Body of pancreas (tissue), 4 donors: Measurements from ENCODE around the gene RIPOR2. TPM values are rescaled to one million over a fixed set of nuclear protein-coding genes. Genes with fewer than 3 reads are reported as not detected.
A peak's percentile ranks its signal among the peaks of the same experiment; 100 is the strongest.

Experiments used
- ATAC-seq: fragments of 150-250 bp; one replicate; pipeline ENCODE4 v1.9.1; 2016
- DNase-seq, 4 donors: peaks; one replicate each; pipeline ENCODE4 v3.0.0-alpha.2; 2019
- H3K27ac ChIP-seq, 4 donors: fragments of 200-600 bp; sonication (generic); 1 replicate in 3 of 4; 2 replicates in 1 of 4; pipeline versions ENCODE4 v1.5.1 to v1.6.1; 2016 to 2019; ENCODE audit warnings: mild to moderate bottlenecking in 1 of 4, mixed read lengths in 1 of 4, moderate library complexity in 1 of 4
- H3K27me3 ChIP-seq, 2 donors: fragments of 200-600 bp; sonication (generic); one replicate each; pipeline ENCODE4 v1.6.0; 2016; ENCODE audit warnings: mild to moderate bottlenecking in 1 of 2
- H3K36me3 ChIP-seq, 2 donors: fragments of 200-600 bp; sonication (generic); replicated peaks in 1 of 2; 2 replicates each; pipeline ENCODE4 v1.5.1; 2016; ENCODE audit warnings: low read depth in 2 of 2; ENCODE audit not compliant: insufficient read depth in 1 of 2
- H3K4me1 ChIP-seq: fragments of 200-600 bp; sonication (generic); one replicate; pipeline ENCODE4 v1.6.0; 2016
- H3K4me3 ChIP-seq, 2 donors: fragments of 200-600 bp; sonication (generic); 1 replicate in 1 of 2; 2 replicates in 1 of 2; pipeline ENCODE4 v1.5.1; 2016 to 2019
- H3K9me3 ChIP-seq, 3 donors: fragments of 200-600 bp; sonication (generic); 1 replicate in 2 of 3; 2 replicates in 1 of 3; pipeline ENCODE4 v1.5.1; 2016
- POLR2A ChIP-seq, 3 donors: fragments of 450-650 bp; IDR thresholded peaks; one replicate each; pipeline ENCODE4 v1.6.1; 2016; ENCODE audit warnings: antibody characterized with exemption in 3 of 3, mild to moderate bottlenecking in 2 of 3
- WGBS, 2 donors: methylation state at CpG; one replicate each; pipeline ENCODE4 v1.1.5; 2017; 5-methylcytosine and 5-hydroxymethylcytosine counted together
- intact Hi-C: fragments of 100-400 bp; cut with DNase I; formaldehyde crosslinking; loops from one replicate; pipeline ENCODE4 v1.15.1; 2023
- total RNA-seq, 2 donors: library from RNA; depleted of rRNA; stranded (reverse); fragments of >200 nt; gene quantifications; one replicate each; pipeline ENCODE4 v1.1.0, GENCODE V29; 2016
- TF ChIP-seq, protein P1 (sequence below), 7 experiments: fragments of 450-650 bp in 4 of 7; fragments of 200-600 bp in 3 of 7; sonication (generic) in 3 of 7; IDR thresholded peaks; one replicate each; pipeline ENCODE4 v1.5.1; 2016 to 2019; ENCODE audit warnings: antibody characterized with exemption in 7 of 7

Gene RIPOR2
- total RNA-seq, 2 donors from 2014 or later = 1.3 to 1.6 TPM

DNA sequence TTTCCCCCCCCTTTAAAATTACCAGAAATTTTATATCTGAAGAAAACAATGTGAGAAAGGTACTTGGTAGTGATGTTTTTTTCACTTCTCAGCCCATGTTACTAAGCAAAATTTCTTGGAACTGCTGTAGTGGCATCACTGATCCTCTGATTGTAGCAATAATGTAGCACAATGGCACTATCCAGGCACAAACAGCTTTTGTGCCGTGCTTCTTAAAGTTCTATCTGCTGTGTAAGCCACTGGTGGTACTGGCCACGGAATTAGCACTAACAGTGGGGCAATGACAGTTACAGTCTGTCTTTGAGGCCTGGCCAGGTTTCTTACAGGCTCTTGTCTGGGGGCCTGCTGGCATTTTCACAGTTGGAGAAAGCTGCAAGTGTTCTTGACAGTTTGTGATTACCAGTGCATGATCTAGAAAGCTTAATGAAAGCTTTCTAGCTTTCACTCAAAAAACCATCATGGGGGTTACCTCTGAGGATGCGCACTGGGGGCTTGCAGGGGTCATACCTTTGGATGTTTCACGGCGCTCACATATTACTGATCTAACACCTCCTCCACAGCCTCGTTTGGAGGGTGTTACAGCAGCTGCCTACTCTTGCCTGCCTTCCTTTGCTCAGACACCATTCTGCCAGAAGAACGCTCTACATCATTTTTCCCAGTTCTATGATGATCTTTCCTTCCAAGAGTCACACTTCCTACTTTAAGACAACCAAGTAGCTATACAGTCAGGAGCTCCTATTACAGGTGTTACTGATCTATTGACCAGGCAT is 78.7 kb downstream of the RIPOR2 start:
- no peak overlapping the region for H3K27ac ChIP-seq
- no peaks in the 10 kb centered on the region for H3K27me3 ChIP-seq
- no peaks in the 10 kb centered on the region for H3K36me3 ChIP-seq
- H3K4me1 ChIP-seq = peaks cover 15% of the 10 kb centered on the region
- TF ChIP-seq, protein P1, sequence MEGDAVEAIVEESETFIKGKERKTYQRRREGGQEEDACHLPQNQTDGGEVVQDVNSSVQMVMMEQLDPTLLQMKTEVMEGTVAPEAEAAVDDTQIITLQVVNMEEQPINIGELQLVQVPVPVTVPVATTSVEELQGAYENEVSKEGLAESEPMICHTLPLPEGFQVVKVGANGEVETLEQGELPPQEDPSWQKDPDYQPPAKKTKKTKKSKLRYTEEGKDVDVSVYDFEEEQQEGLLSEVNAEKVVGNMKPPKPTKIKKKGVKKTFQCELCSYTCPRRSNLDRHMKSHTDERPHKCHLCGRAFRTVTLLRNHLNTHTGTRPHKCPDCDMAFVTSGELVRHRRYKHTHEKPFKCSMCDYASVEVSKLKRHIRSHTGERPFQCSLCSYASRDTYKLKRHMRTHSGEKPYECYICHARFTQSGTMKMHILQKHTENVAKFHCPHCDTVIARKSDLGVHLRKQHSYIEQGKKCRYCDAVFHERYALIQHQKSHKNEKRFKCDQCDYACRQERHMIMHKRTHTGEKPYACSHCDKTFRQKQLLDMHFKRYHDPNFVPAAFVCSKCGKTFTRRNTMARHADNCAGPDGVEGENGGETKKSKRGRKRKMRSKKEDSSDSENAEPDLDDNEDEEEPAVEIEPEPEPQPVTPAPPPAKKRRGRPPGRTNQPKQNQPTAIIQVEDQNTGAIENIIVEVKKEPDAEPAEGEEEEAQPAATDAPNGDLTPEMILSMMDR (IDR thresholded peaks at IDR 0.05) = no peak
- TF ChIP-seq POLR2A (IDR thresholded peaks at IDR 0.05) = no peak
- no peak overlapping the region for H3K4me3 ChIP-seq
- H3K9me3 ChIP-seq = no peaks in the 10 kb centered on the region
- 71 to 73% methylated on average over 7 of the region's 7 CpGs for WGBS, 2 donors
- intact Hi-C loops = loop anchor here (5.0 kb wide), 1 partner anchor 220 kb away; no protein-coding TSS in a partner anchor
- DNase-seq = no peak
- no peak for ATAC-seq

GRCh38 chr6:24856246-24856599 is 79.5 kb downstream of the RIPOR2 start:
- WGBS, 2 donors = 50 to 61% methylated on average over 5 of the region's 5 CpGs
- H3K27ac ChIP-seq = no peak overlapping the region
- intact Hi-C loops = loop anchor here (5.0 kb wide), 1 partner anchor 221 kb away; no protein-coding TSS in a partner anchor

GRCh38 chr6:24855395-24856245 is 80.1 kb downstream of the RIPOR2 start:
- ATAC-seq (peak; percentile 85), DNase-seq (peak; percentile 68 to 78 (median 70))
- TF ChIP-seq POLR2A (IDR thresholded peaks at IDR 0.05) = no peak
- TF ChIP-seq, protein P1 (IDR thresholded peaks at IDR 0.05) = peak; percentile 63 to 92 (median 88)
- Histone ChIP-seq H3K4me1 (peaks cover 15% of the 10 kb centered on the region), H3K27ac (no peak overlapping the region), H3K9me3 (no peaks in the 10 kb centered on the region), H3K36me3 (no peaks in the 10 kb centered on the region), H3K27me3 (no peaks in the 10 kb centered on the region), H3K4me3 (no peak overlapping the region)
- intact Hi-C loops = loop anchor here (5.0 kb wide), 1 partner anchor 222 kb away; no protein-coding TSS in a partner anchor
- 23 to 29% methylated on average over 18 to 19 of the region's 19 CpGs for WGBS, 2 donors

More at GRCh38 chr6:24856246-24856599, 79.5 kb downstream of the RIPOR2 start:
- no peak overlapping the region for H3K4me3 ChIP-seq
- H3K36me3 ChIP-seq = no peaks in the 10 kb centered on the region
- H3K9me3 ChIP-seq = no peaks in the 10 kb centered on the region
- DNase-seq (no peak), ATAC-seq (no peak)
- peaks cover 15% of the 10 kb centered on the region for H3K4me1 ChIP-seq
- TF ChIP-seq, protein P1 (IDR thresholded peaks at IDR 0.05) = peak in 1 of 7 experiments; percentile 4
- no peak for TF ChIP-seq POLR2A (IDR thresholded peaks at IDR 0.05)
- H3K27me3 ChIP-seq = no peaks in the 10 kb centered on the region

DNA sequence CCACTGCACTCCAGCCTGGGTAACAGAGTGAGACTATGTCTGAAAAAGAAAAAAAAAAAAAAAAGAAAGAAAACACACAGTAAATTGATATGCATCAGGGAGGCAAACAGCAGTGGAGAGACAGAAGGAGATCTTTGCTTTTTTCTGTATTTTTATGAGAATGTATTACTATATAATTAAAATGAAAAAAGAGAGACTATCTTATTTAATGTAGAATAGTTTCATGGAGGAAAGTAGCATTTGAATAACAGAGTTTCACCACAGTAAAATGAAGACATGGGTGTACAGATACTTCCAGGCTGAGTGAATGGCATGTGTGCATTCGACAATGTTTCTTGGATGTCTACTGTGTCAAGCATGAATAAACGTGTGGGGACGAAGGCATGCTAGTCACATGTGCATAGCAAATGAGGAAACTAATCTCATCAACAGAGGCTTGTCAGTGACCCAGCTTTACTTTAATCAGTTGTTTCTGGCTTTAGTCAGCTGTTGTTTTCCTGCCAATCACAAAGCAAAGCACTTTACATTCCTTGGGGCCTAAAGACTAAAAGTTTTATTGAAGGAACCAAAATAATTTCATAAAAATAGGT is 81.6 kb downstream of the RIPOR2 start:
- Histone ChIP-seq H3K9me3 (no peaks in the 10 kb centered on the region), H3K4me1 (peaks cover 15% of the 10 kb centered on the region), H3K27me3 (no peaks in the 10 kb centered on the region), H3K4me3 (no peak overlapping the region), H3K27ac (no peak overlapping the region), H3K36me3 (no peaks in the 10 kb centered on the region)
- ATAC-seq (no peak), DNase-seq (no peak)
- intact Hi-C loops = no loop called here
- 36 to 39% methylated on average over 3 of the region's 3 CpGs for WGBS, 2 donors
- TF ChIP-seq POLR2A (IDR thresholded peaks at IDR 0.05) = no peak
- TF ChIP-seq, protein P1 (IDR thresholded peaks at IDR 0.05) = no peak
